Activated B cell treated with CpG ODN at 0.5 μM for 24 hours (primary cell): ENCODE measurements around the gene TAAR1. TPM values are rescaled to one million over a fixed set of nuclear protein-coding genes. Genes with fewer than 3 reads are reported as not detected.

Source experiments
- ATAC-seq: fragments of 200-7000 bp; cut with Tn5 transposase; one replicate; pipeline ENCODE4 v1.10.0; 2021; ENCODE audit warnings: low read depth, mild to moderate bottlenecking, moderate library complexity
- CTCF ChIA-PET: fragments of 350-600 bp; sonication (Branson Sonifier 250); formaldehyde crosslinking; loops from one replicate; lab custom pipeline; 2021; ENCODE audit warnings: antibody characterized with exemption; lab: Charles Lee
- POLR2A ChIA-PET: fragments of 350-600 bp; sonication (Branson Sonifier 250); formaldehyde crosslinking; loops from one replicate; lab custom pipeline; 2021; ENCODE audit warnings: antibody characterized with exemption; lab: Charles Lee
- DNase-seq: peaks from one replicate; pipeline ENCODE4 v3.0.0; 2022
- H3K27ac Mint-ChIP-seq: one replicate; pipeline ENCODE4 v1.8.0; 2020; ENCODE audit warnings: mixed read lengths
- H3K27me3 Mint-ChIP-seq: one replicate; pipeline ENCODE4 v1.8.0; 2021; ENCODE audit warnings: mixed read lengths
- H3K36me3 Mint-ChIP-seq: one replicate; pipeline ENCODE4 v1.8.0; 2021; ENCODE audit warnings: low read depth, mixed read lengths
- H3K4me1 Mint-ChIP-seq: one replicate; pipeline ENCODE4 v1.8.0; 2021; ENCODE audit warnings: mixed read lengths
- H3K4me3 Mint-ChIP-seq: one replicate; pipeline ENCODE4 v1.8.0; 2020; ENCODE audit warnings: mild to moderate bottlenecking, mixed read lengths
- H3K9me3 Mint-ChIP-seq: one replicate; pipeline ENCODE4 v1.8.0; 2020; ENCODE audit warnings: mixed read lengths
- intact Hi-C: fragments of 100-400 bp; cut with micrococcal nuclease; formaldehyde crosslinking; loops from one replicate; pipeline ENCODE4 v1.15.1; 2024
- total RNA-seq: library from RNA; stranded (reverse); gene quantifications from 2 replicates; pipeline ENCODE4 v1.2.3, GENCODE V29; 2022
- TF ChIP-seq, protein P1 (sequence below): fragments of 200-600 bp; IDR thresholded peaks from one replicate; pipeline ENCODE4 v1.8.0; 2022; ENCODE audit warnings: antibody characterized with exemption, mild to moderate bottlenecking

Gene TAAR1
- total RNA-seq, 1 donor from 2014 or later: not detected

DNA sequence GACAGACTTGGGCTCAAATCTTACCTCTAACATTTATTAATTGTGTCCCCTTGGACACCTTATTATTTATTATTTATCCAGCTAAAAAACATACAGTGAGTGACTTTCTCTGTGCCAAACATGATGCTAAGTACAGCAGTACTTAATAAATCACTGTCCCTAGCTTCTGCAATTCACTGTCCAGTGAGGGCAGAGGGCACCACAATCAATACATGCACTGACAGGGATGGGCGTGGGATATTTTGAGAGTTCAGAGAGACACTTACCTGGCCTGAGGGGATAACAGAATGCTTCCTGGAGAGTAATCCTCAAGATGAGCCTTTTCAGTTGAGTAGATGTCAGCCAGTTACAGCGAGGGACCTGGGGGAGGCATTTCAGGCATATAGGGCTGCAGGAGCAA is 25.6 kb downstream of the TAAR1 start:
- Mint-ChIP-seq H3K27me3 (peaks cover 32% of the 10 kb centered on the region), H3K27ac (no peak overlapping the region), H3K9me3 (peaks cover 10% of the 10 kb centered on the region), H3K4me1 (no peaks in the 10 kb centered on the region), H3K4me3 (no peak overlapping the region), H3K36me3 (no peaks in the 10 kb centered on the region)
- ATAC-seq: no peak
- intact Hi-C loops: no loop called here
- DNase-seq: no peak
- TF ChIP-seq, protein P1, sequence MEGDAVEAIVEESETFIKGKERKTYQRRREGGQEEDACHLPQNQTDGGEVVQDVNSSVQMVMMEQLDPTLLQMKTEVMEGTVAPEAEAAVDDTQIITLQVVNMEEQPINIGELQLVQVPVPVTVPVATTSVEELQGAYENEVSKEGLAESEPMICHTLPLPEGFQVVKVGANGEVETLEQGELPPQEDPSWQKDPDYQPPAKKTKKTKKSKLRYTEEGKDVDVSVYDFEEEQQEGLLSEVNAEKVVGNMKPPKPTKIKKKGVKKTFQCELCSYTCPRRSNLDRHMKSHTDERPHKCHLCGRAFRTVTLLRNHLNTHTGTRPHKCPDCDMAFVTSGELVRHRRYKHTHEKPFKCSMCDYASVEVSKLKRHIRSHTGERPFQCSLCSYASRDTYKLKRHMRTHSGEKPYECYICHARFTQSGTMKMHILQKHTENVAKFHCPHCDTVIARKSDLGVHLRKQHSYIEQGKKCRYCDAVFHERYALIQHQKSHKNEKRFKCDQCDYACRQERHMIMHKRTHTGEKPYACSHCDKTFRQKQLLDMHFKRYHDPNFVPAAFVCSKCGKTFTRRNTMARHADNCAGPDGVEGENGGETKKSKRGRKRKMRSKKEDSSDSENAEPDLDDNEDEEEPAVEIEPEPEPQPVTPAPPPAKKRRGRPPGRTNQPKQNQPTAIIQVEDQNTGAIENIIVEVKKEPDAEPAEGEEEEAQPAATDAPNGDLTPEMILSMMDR: no peak
- CTCF ChIA-PET: no interaction called here
- POLR2A ChIA-PET: no interaction called here

- ChIA-PET POLR2A (no interaction called here), CTCF (no interaction called here)
- no peaks in the 10 kb centered on the region for H3K36me3 Mint-ChIP-seq
- no peak within 1 kb of the TSS for H3K27ac Mint-ChIP-seq
- TF ChIP-seq, protein P1: no peak
- intact Hi-C loops: no loop called here
- H3K4me1 Mint-ChIP-seq: no peaks in the 10 kb centered on the region
- no peak for DNase-seq
- peaks cover 19% of the 10 kb centered on the region for H3K27me3 Mint-ChIP-seq
- no peak for ATAC-seq
- peaks cover 3% of the 10 kb centered on the region for H3K9me3 Mint-ChIP-seq
- H3K4me3 Mint-ChIP-seq: no peak within 1 kb of the TSS
Observed at GRCh38 chr6:132624175-132624574, 34.8 kb downstream of the TAAR1 start, which contains the start of gene TAAR2. Gene TAAR2 (minus strand): TSS chr6:132624275. CDS start chr6:132624275, 0 bp downstream.

- intact Hi-C loops: no loop called here
- CTCF ChIA-PET: no interaction called here
- H3K27me3 Mint-ChIP-seq: peaks cover 14% of the 10 kb centered on the region
- DNase-seq: no peak
- TF ChIP-seq, protein P1: no peak
- H3K4me3 Mint-ChIP-seq: no peak overlapping the region
- no peak for ATAC-seq
- no peak overlapping the region for H3K27ac Mint-ChIP-seq
- H3K9me3 Mint-ChIP-seq: peaks cover 3% of the 10 kb centered on the region
- POLR2A ChIA-PET: interaction anchor here (0.5 kb wide), 1 partner anchor 200 kb away, joined by 10 read pairs; no protein-coding TSS in a partner anchor
- no peaks in the 10 kb centered on the region for H3K36me3 Mint-ChIP-seq
- no peaks in the 10 kb centered on the region for H3K4me1 Mint-ChIP-seq
Observed at GRCh38 chr6:132623106-132623845, 35.7 kb downstream of the TAAR1 start.

DNA sequence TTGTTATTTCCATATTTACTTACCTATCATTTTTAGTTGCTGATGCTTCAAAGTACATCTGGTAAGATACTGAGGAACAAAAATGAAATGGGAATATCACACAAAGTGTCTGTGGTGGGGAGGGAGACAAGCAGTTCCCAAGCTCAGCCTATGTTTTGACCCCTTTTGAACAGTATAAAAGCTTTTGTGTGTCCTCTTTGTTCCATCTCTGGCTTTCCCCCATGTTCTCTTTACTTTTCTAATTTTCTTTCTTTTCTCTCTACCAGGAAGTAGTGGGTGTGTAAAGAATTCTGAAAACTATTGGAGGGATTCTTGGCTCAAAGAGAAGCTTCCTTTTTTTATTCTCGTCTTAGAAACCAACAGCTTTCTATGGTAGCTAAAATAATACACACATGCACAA is 42.3 kb downstream of the TAAR1 start:
- DNase-seq: no peak
- no peaks in the 10 kb centered on the region for H3K27me3 Mint-ChIP-seq
- TF ChIP-seq, protein P1: no peak
- ATAC-seq: no peak
- no peak overlapping the region for H3K27ac Mint-ChIP-seq
- peaks cover 26% of the 10 kb centered on the region for H3K4me1 Mint-ChIP-seq
- intact Hi-C loops: no loop called here
- no peak overlapping the region for H3K4me3 Mint-ChIP-seq
- ChIA-PET POLR2A (no interaction called here), CTCF (no interaction called here)
- H3K36me3 Mint-ChIP-seq: no peaks in the 10 kb centered on the region
- no peaks in the 10 kb centered on the region for H3K9me3 Mint-ChIP-seq

DNA sequence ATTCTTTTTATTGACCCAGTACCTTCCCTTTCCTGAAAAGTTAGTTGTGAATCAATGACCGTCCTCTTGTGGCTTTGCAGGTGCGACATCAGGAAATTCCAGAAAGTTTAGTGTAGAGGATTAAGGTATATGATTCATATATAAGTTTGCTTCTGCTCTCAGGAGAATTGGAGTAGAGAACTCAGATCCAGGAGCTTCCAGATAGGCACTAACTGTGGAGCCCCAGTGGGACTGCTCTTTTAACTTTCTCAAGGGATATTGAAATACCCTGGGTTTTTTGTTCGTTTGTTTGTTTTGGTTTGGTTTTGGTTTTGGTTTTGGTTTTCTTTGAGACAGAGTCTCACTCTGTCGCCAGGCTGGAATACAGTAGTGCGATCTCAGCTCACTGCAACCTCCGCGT is 44.4 kb downstream of the TAAR1 start:
- H3K27ac Mint-ChIP-seq: peak overlapping the region; percentile 11
- TF ChIP-seq, protein P1: no peak
- ChIA-PET CTCF (no interaction called here), POLR2A (no interaction called here)
- H3K27me3 Mint-ChIP-seq: no peaks in the 10 kb centered on the region
- no peaks in the 10 kb centered on the region for H3K36me3 Mint-ChIP-seq
- H3K9me3 Mint-ChIP-seq: no peaks in the 10 kb centered on the region
- ATAC-seq (peak; percentile 49), DNase-seq (no peak)
- H3K4me3 Mint-ChIP-seq: peak overlapping the region; percentile 70
- H3K4me1 Mint-ChIP-seq: peaks cover 26% of the 10 kb centered on the region
- intact Hi-C loops: no loop called here
